Measurements from ENCODE around the gene ANAPC2. TPM values are rescaled to one million over a fixed set of nuclear protein-coding genes. Genes with fewer than 3 reads are reported as not detected.

Gene ANAPC2
- total and polyA plus RNA-seq, 4 donors, result 9.3 to 32.6 (median 19.6) TPM

GRCh38 chr9:137172901-137173795 lies 15.2 kb downstream of the ANAPC2 start:
- WGBS, result 61% methylated on average over 21 of the region's 21 CpGs
- Histone ChIP-seq H3K9me3 (ENCODE audit: control insufficient read depth in 4 of 4, low read length in 3 of 4) (no peaks in the 10 kb centered on the region), H3K4me1 (ENCODE audit: control insufficient read depth in 4 of 4, insufficient read depth in 4 of 4, low read length in 3 of 4) (peaks cover 13 to 20% (median 17%) of the 10 kb centered on the region in 4 donors), H3K9ac (ENCODE audit: low read depth in 1 of 2, low read length in 2 of 2) (no peak overlapping the region), H3K27ac (ENCODE audit: low read depth in 1 of 2, low read length in 2 of 2) (no peak overlapping the region), H3K27me3 (ENCODE audit: control insufficient read depth in 4 of 4, insufficient read depth in 4 of 4, low read length in 3 of 4) (peaks cover 3 to 10% (median 4%) of the 10 kb centered on the region in 4 donors), H3K4me3 (ENCODE audit: low read depth in 1 of 3, low read length in 3 of 3) (no peak overlapping the region), H3K36me3 (ENCODE audit: control insufficient read depth in 4 of 4, insufficient read depth in 3 of 4, low read depth in 1 of 4, low read length in 3 of 4) (peaks cover 0 to 4% (median 3%) of the 10 kb centered on the region in 4 donors)
- DNase-seq (ENCODE audit: low spot score), result no peak
- TF ChIP-seq REST (IDR thresholded peaks at IDR 0.05) (no peak), SP1 (IDR thresholded peaks at IDR 0.05) (no peak), JUND (IDR thresholded peaks at IDR 0.05) (no peak), NR2F2 (IDR thresholded peaks at IDR 0.05) (no peak), EGR1 (IDR thresholded peaks at IDR 0.05; ENCODE audit: low read depth in 2 of 2) (no peak), ZBTB33 (IDR thresholded peaks at IDR 0.05) (no peak), GABPA (IDR thresholded peaks at IDR 0.05 in 1 of 2, conservative IDR thresholded peaks at IDR 0.05 in 1 of 2) (no peak), TAF1 (conservative IDR thresholded peaks at IDR 0.05) (no peak), MAX (IDR thresholded peaks at IDR 0.05) (no peak), FOXA1 (IDR thresholded peaks at IDR 0.05) (no peak)

- Histone ChIP-seq H3K27ac (ENCODE audit: low read depth in 1 of 2, low read length in 2 of 2) (no peak overlapping the region), H3K9me3 (ENCODE audit: control insufficient read depth in 4 of 4, low read length in 3 of 4) (no peaks in the 10 kb centered on the region), H3K4me1 (ENCODE audit: control insufficient read depth in 4 of 4, insufficient read depth in 4 of 4, low read length in 3 of 4) (peaks cover 18 to 24% (median 19%) of the 10 kb centered on the region in 4 donors), H3K9ac (ENCODE audit: low read depth in 1 of 2, low read length in 2 of 2) (no peak overlapping the region), H3K27me3 (ENCODE audit: control insufficient read depth in 4 of 4, insufficient read depth in 4 of 4, low read length in 3 of 4) (peaks cover 5 to 22% (median 9%) of the 10 kb centered on the region in 4 donors), H3K36me3 (ENCODE audit: control insufficient read depth in 4 of 4, insufficient read depth in 3 of 4, low read depth in 1 of 4, low read length in 3 of 4) (no peaks in the 10 kb centered on the region), H3K4me3 (ENCODE audit: low read depth in 1 of 3, low read length in 3 of 3) (no peak overlapping the region)
- 82% methylated on average over 22 of the region's 22 CpGs for WGBS
- no peak for DNase-seq (ENCODE audit: low spot score)
- TF ChIP-seq HNF4A (conservative IDR thresholded peaks at IDR 0.05), result no peak
- no peak for TF ChIP-seq EGR1 (IDR thresholded peaks at IDR 0.05; ENCODE audit: low read depth in 2 of 2)
- no peak for TF ChIP-seq FOXA1 (IDR thresholded peaks at IDR 0.05)
- TF ChIP-seq TAF1 (conservative IDR thresholded peaks at IDR 0.05), result no peak
- no peak for TF ChIP-seq REST (IDR thresholded peaks at IDR 0.05)
- no peak for TF ChIP-seq GABPA (IDR thresholded peaks at IDR 0.05 in 1 of 2, conservative IDR thresholded peaks at IDR 0.05 in 1 of 2)
- TF ChIP-seq RAD21 (IDR thresholded peaks at IDR 0.05), result no peak
- TF ChIP-seq CTCF (IDR thresholded peaks at IDR 0.05; ENCODE audit: low read depth, low read length, missing input control), result no peak
- no peak for TF ChIP-seq RXRA (IDR thresholded peaks at IDR 0.05)
- no peak for TF ChIP-seq JUND (IDR thresholded peaks at IDR 0.05)
- TF ChIP-seq SP1 (IDR thresholded peaks at IDR 0.05), result no peak
- TF ChIP-seq HNF4G (IDR thresholded peaks at IDR 0.05), result no peak
- no peak for TF ChIP-seq NR2F2 (IDR thresholded peaks at IDR 0.05)
- no peak for TF ChIP-seq YY1 (IDR thresholded peaks at IDR 0.05)
Observed at GRCh38 chr9:137171149-137171900, 17.0 kb downstream of the ANAPC2 start.
